ENCODE data around the gene NOP9. TPM values are rescaled to one million over a fixed set of nuclear protein-coding genes. Genes with fewer than 3 reads are reported as not detected.

Gene NOP9
- total RNA-seq, 4 donors from 2014 or later = 14.5 to 30.0 (median 22.4) TPM

DNA sequence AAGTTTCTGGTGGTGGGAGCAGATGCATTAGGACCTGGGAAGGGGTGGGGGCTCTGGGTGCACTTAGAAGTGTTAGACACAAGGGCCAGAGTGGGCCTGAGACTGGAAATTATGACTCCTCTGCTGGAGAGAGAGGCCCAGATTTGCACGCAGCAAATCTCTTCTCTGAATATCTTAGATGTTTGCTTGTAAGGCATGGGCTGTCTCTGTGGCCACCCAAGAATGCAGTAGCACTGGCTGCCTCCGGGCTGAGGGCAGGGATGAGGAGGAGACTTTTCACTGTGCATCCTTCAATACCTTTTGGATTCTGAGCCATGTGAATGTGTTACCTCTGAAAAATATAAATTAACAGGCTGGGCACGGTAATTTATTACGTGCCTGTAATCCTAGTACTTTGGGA, 14.3 kb upstream of the NOP9 start:
- peaks cover 0 to 13% (median 0%) of the 10 kb centered on the region in 3 donors for H3K36me3 ChIP-seq
- H3K9me3 ChIP-seq = no peaks in the 10 kb centered on the region
- H3K27ac ChIP-seq = no peak overlapping the region
- H3K4me3 ChIP-seq = no peak overlapping the region
- H3K27me3 ChIP-seq = no peaks in the 10 kb centered on the region
- no peaks in the 10 kb centered on the region for H3K4me1 ChIP-seq
- TF ChIP-seq, protein P1, sequence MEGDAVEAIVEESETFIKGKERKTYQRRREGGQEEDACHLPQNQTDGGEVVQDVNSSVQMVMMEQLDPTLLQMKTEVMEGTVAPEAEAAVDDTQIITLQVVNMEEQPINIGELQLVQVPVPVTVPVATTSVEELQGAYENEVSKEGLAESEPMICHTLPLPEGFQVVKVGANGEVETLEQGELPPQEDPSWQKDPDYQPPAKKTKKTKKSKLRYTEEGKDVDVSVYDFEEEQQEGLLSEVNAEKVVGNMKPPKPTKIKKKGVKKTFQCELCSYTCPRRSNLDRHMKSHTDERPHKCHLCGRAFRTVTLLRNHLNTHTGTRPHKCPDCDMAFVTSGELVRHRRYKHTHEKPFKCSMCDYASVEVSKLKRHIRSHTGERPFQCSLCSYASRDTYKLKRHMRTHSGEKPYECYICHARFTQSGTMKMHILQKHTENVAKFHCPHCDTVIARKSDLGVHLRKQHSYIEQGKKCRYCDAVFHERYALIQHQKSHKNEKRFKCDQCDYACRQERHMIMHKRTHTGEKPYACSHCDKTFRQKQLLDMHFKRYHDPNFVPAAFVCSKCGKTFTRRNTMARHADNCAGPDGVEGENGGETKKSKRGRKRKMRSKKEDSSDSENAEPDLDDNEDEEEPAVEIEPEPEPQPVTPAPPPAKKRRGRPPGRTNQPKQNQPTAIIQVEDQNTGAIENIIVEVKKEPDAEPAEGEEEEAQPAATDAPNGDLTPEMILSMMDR (IDR thresholded peaks at IDR 0.05) = no peak
- TF ChIP-seq POLR2A (IDR thresholded peaks at IDR 0.05) = no peak
- no peak for DNase-seq

DNA sequence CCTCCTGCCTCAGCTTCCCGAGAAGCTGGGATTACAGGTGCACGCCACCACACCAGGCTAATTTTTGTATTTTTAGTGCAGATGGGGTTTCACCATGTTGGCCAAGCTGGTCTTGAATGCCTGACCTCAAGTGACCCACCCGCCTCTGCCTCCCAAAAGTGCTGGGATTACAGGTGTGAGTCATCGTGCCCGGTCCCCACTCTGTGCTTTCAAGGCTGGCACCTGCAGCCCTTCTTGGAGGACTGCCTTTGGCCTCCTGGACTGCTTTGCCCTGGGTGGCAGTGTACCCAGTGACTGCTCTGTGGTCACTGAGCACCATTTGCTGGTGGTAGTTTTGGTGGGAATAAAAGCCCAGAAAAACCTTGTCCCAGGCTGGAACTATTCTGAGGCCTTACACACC, 12.7 kb upstream of the NOP9 start:
- Histone ChIP-seq H3K27ac (no peak overlapping the region), H3K9me3 (no peaks in the 10 kb centered on the region), H3K4me3 (no peak overlapping the region), H3K27me3 (no peaks in the 10 kb centered on the region), H3K36me3 (peaks cover 0 to 29% (median 0%) of the 10 kb centered on the region in 3 donors), H3K4me1 (no peaks in the 10 kb centered on the region)
- TF ChIP-seq POLR2A (IDR thresholded peaks at IDR 0.05) = no peak
- no peak for DNase-seq

DNA sequence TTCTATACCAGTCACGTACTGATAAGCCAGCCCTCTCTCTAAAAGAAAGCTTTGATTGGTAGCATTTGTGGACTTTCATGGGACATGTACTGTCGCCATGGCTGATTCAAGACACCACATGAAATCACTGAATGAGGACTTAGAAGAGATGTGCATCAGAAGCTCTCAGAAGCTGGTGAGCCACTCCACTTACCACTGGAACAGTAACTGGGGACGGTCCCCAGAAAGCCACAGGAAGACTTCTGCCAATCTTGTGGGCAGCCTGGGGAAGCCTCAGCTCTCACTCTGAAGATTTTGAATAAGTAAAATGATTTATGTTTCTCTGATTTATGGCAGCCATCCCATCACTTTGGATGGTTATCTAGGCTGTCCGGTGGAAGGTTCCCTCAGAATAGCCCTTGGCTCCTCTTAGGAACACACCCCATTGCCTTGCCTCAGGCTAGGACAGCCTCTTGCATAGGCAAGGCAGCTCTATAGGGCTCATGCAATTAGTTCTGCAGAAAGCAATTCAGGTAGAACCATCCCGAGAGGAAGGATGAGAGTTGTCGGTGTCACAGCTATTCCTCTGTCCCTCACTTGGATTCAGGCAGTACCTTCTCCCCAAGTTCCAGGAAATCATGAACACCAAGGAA, 9.9 kb upstream of the NOP9 start:
- TF ChIP-seq, protein P1 (IDR thresholded peaks at IDR 0.05) = no peak
- no peak for TF ChIP-seq POLR2A (IDR thresholded peaks at IDR 0.05)
- Histone ChIP-seq H3K27me3 (no peaks in the 10 kb centered on the region), H3K4me3 (no peak overlapping the region), H3K9me3 (no peaks in the 10 kb centered on the region), H3K27ac (no peak overlapping the region), H3K36me3 (peaks cover 0 to 52% (median 0%) of the 10 kb centered on the region in 3 donors), H3K4me1 (no peaks in the 10 kb centered on the region)
- no peak for DNase-seq

DNA sequence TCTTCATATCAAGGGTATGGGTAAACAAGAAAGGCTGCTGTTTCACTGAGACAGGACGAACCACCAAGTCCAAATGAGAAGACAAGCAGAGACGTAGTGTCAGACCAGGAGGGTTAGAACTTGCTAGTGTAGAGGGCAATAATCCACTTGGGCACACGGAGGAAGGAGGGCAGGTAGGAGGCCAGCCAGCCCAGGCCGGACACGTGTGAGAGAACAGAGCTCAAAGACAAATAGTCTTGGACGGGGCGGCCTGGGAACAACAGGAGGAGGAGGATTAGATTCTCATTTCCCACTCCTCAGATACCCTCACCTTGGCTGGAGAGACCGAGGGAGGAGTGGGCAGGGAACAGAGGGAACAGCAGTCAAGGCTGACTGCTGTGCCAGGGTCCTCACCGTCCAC, 8.9 kb upstream of the NOP9 start:
- no peaks in the 10 kb centered on the region for H3K27me3 ChIP-seq
- H3K9me3 ChIP-seq = no peaks in the 10 kb centered on the region
- no peak overlapping the region for H3K4me3 ChIP-seq
- no peak overlapping the region for H3K27ac ChIP-seq
- TF ChIP-seq POLR2A (IDR thresholded peaks at IDR 0.05) = no peak
- TF ChIP-seq, protein P1 (IDR thresholded peaks at IDR 0.05) = no peak
- no peaks in the 10 kb centered on the region for H3K4me1 ChIP-seq
- H3K36me3 ChIP-seq = peaks cover 0 to 62% (median 0%) of the 10 kb centered on the region in 3 donors
- DNase-seq = no peak

DNA sequence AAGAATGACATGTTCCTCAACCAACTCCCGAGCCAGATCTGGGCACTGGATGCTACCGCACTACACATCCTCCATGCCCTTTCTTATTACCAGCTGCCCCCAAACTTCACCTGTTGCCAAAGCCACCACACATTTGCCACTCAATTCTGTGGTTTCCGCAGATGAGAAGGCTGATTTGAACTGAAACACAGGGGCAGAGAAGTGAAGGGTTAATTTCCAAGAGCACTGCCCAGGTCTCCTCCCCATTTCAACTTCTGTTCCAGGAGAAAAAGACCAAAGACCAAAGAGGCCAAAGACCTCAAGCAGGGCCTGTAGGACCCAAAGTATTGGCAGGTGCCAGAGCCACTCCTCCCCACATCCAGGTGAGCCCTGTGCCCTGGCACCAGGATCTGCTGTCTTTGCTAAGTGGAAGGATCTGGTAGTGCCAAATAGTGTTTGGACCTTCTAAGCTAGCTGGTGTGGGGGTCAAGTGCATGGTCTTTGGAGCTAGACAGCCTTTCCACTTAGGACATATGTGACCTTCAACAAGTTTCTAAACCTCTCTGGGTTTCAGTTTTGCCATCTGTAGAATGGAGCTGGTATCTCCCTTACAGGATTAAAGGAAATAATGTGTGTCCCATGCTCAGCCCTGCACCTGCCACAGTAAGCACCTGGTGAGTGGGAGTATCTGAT, 8.1 kb upstream of the NOP9 start:
- no peak for DNase-seq
- peaks cover 0 to 68% (median 0%) of the 10 kb centered on the region in 3 donors for H3K36me3 ChIP-seq
- H3K9me3 ChIP-seq = no peaks in the 10 kb centered on the region
- H3K4me1 ChIP-seq = peaks cover 0 to 1% (median 0%) of the 10 kb centered on the region in 4 donors
- no peaks in the 10 kb centered on the region for H3K27me3 ChIP-seq
- no peak overlapping the region for H3K4me3 ChIP-seq
- no peak for TF ChIP-seq POLR2A (IDR thresholded peaks at IDR 0.05)
- TF ChIP-seq, protein P1 (IDR thresholded peaks at IDR 0.05) = no peak
- no peak overlapping the region for H3K27ac ChIP-seq

DNA sequence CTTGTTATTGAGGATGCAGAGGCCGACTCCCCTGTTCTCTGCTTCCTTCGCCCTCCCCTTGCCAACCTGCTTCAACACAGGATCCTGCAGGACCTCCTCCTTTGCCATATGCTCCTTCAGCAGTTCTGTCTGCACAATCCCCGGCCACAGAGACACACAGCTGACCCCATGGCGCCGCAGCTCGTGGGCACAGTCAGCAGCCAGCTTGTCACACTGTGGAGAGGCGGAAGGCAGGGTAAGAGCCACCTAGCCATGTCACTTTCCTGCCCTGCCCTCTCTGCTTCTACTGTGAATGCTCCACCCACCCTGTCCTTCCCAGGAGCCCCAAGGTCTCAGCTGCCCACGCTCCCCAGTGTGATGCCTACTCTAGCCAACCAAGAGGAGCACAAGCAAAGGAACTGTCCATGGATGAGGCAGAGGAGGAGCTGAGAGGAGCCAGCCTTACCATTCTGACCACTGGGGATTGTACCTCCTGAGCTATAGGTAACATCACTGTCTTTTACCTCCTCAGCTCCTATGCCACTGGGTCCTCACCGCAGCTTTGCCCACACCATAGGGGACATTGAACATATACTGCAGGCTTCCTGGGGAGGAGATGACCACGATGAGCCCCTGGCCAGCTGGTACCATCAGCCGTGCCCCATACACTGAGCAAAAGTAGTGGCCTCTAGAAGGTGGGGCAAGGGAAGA, 7.4 kb upstream of the NOP9 start:
- peaks cover 0 to 68% (median 0%) of the 10 kb centered on the region in 3 donors for H3K36me3 ChIP-seq
- H3K9me3 ChIP-seq = no peaks in the 10 kb centered on the region
- no peak overlapping the region for H3K27ac ChIP-seq
- TF ChIP-seq, protein P1 (IDR thresholded peaks at IDR 0.05) = no peak
- no peak for TF ChIP-seq POLR2A (IDR thresholded peaks at IDR 0.05)
- H3K27me3 ChIP-seq = no peaks in the 10 kb centered on the region
- H3K4me3 ChIP-seq = no peak overlapping the region
- peaks cover 0 to 8% (median 0%) of the 10 kb centered on the region in 4 donors for H3K4me1 ChIP-seq
- no peak for DNase-seq
